Common myeloid progenitor, CD34-positive (primary cell): ENCODE measurements around the gene RSPO1.

ENCODE experiments used
- CTCF ChIA-PET: fragments of 350-600 bp; sonication (Branson Sonifier 250); formaldehyde crosslinking; loops from one replicate; lab custom pipeline; 2021; ENCODE audit warnings: antibody characterized with exemption; lab: Charles Lee
- POLR2A ChIA-PET: fragments of 350-600 bp; sonication (Branson Sonifier 250); formaldehyde crosslinking; loops from one replicate; lab custom pipeline; 2021; ENCODE audit warnings: antibody characterized with exemption; lab: Charles Lee
- DNase-seq, 3 donors: peaks; one replicate each; pipeline versions ENCODE4 v3.0.0 to v3.0.0-alpha.2; 2013
- H3K27ac ChIP-seq, 2 experiments: 1 replicate in 1 of 2; 2 replicates in 1 of 2; pipeline ENCODE4 v1.7.0; 2013; ENCODE audit warnings: inconsistent platforms in 2 of 2, low read length in 2 of 2, mild to moderate bottlenecking in 2 of 2, low read depth in 1 of 2, moderate library complexity in 1 of 2; ENCODE audit not compliant: severe bottlenecking in 2 of 2, insufficient read depth in 1 of 2, poor library complexity in 1 of 2
- H3K27me3 ChIP-seq, 5 experiments: replicated peaks in 2 of 5; 1 replicate in 3 of 5; 2 replicates in 2 of 5; pipeline versions ENCODE4 v1.6.1 to v1.7.0; 2013; ENCODE audit warnings: low read length in 4 of 5, mild to moderate bottlenecking in 2 of 5, moderate library complexity in 2 of 5, inconsistent platforms in 1 of 5; ENCODE audit not compliant: insufficient read depth in 5 of 5, control insufficient read depth in 4 of 5
- H3K36me3 ChIP-seq, 4 experiments: 1 replicate in 2 of 4; 2 replicates in 2 of 4; pipeline versions ENCODE4 v1.6.1 to v1.7.0; 2013; ENCODE audit warnings: low read length in 3 of 4, control low read depth in 1 of 4, mild to moderate bottlenecking in 1 of 4; ENCODE audit not compliant: control insufficient read depth in 4 of 4, insufficient read depth in 4 of 4
- H3K4me1 ChIP-seq, 4 experiments: 1 replicate in 3 of 4; 2 replicates in 1 of 4; pipeline versions ENCODE4 v1.6.1 to v1.7.1; 2013; ENCODE audit warnings: low read length in 3 of 4, mild to moderate bottlenecking in 3 of 4, control low read depth in 1 of 4, inconsistent platforms in 1 of 4, moderate library complexity in 1 of 4; ENCODE audit not compliant: control insufficient read depth in 4 of 4, insufficient read depth in 4 of 4; ENCODE audit errors: control extremely low read depth in 1 of 4
- H3K4me3 ChIP-seq, 7 experiments: 1 replicate in 4 of 7; 2 replicates in 3 of 7; pipeline versions ENCODE4 v1.5.1 to v1.7.0; 2013; ENCODE audit warnings: mild to moderate bottlenecking in 7 of 7, low read length in 6 of 7, moderate library complexity in 6 of 7, inconsistent platforms in 2 of 7, low read depth in 2 of 7, control low read depth in 1 of 7; ENCODE audit not compliant: insufficient read depth in 4 of 7, control insufficient read depth in 1 of 7; ENCODE audit errors: extremely low read depth in 1 of 7
- H3K9me3 ChIP-seq, 5 experiments: 1 replicate in 4 of 5; 2 replicates in 1 of 5; pipeline versions ENCODE4 v1.6.1 to v1.7.1; 2013; ENCODE audit warnings: low read length in 4 of 5, mild to moderate bottlenecking in 2 of 5, inconsistent platforms in 1 of 5, low read depth in 1 of 5, moderate library complexity in 1 of 5; ENCODE audit not compliant: control insufficient read depth in 4 of 5, insufficient read depth in 2 of 5; ENCODE audit errors: control extremely low read depth in 1 of 5
- WGBS: methylation state at CpG from one replicate; pipeline ENCODE4 v1.1.5; 2013; ENCODE audit not compliant: insufficient coverage; 5-methylcytosine and 5-hydroxymethylcytosine counted together

RSPO1 gene

DNA sequence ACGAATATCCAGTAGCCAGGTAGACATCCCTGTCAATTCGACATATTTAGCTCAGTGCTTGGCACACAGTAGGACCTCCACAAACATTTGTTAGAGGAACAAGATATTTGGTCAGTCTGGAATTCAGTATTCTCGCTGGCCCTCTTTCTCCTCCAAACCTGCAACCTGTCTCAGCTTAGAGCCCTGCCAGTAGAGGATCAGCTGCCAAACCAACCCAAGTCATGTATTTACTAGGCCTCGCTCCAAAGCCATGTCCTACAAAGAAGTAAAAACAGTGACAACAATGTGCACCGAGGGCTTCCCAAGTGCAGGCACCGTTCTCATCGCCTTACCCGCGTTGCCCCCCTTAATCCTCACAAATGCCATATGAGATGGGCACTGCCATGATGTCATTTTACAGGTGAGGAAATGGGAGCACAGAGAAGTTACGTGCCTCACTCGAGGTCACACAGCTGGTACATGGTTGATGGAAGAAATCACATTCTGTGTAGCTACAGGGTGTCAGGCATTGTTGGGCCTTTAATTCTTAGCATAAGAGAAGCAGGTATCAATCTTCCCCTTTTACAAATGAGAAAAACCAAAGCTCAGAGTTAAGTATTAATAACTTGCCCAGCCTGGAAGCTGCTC, 31.7 kb upstream of the RSPO1 start:
- Histone ChIP-seq H3K27ac (no peak overlapping the region), H3K36me3 (no peaks in the 10 kb centered on the region), H3K9me3 (no peaks in the 10 kb centered on the region), H3K27me3 (peaks cover 0 to 19% (median 4%) of the 10 kb centered on the region in 5 experiments), H3K4me3 (no peak overlapping the region), H3K4me1 (no peaks in the 10 kb centered on the region)
- ChIA-PET CTCF (interaction anchor here (1.0 to 1.3 kb wide), 2 partner anchors 9 to 65 kb away, joined by 3 to 4 read pairs; no protein-coding TSS in a partner anchor), POLR2A (no interaction called here)
- 97% methylated on average over 9 of the region's 11 CpGs for WGBS
- DNase-seq, result no peak

DNA sequence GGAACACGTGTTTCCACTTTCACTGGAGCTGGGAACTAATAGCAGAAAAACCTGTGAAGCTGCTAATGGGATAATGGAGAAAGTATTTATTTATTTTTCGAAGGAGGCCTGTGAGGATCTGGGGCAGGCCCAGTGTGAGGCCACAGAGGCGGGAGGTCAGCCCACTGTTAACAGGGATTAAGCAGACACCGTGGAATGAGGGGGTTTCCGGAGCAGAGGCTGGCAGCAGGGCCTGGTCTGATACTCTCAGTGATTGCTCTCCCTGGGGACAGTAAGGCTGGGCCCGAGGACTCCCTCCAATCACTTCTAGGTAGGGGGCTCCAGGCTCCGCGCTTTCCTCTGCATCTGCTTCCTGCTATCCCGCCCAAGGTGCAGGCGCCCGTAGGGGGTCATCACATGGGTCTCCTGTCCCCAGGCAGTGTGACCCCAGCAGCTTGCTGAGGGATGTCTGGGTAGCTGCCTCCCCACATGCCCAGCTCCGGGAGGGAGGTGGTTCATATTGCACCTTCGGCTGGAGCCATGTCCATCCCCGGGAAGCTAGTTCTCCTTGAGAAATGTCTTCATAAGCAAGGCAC, 28.8 kb upstream of the RSPO1 start:
- H3K4me3 ChIP-seq, result no peak overlapping the region
- ChIA-PET CTCF (interaction anchor here (1.1 kb wide), 1 partner anchor 10 kb away, joined by 3 read pairs; no protein-coding TSS in a partner anchor), POLR2A (no interaction called here)
- H3K27me3 ChIP-seq, result peaks cover 0 to 9% (median 2%) of the 10 kb centered on the region in 5 experiments
- no peaks in the 10 kb centered on the region for H3K36me3 ChIP-seq
- WGBS, result 84% methylated on average over 14 of the region's 14 CpGs
- no peaks in the 10 kb centered on the region for H3K9me3 ChIP-seq
- H3K27ac ChIP-seq, result no peak overlapping the region
- no peaks in the 10 kb centered on the region for H3K4me1 ChIP-seq
- DNase-seq, result no peak

DNA sequence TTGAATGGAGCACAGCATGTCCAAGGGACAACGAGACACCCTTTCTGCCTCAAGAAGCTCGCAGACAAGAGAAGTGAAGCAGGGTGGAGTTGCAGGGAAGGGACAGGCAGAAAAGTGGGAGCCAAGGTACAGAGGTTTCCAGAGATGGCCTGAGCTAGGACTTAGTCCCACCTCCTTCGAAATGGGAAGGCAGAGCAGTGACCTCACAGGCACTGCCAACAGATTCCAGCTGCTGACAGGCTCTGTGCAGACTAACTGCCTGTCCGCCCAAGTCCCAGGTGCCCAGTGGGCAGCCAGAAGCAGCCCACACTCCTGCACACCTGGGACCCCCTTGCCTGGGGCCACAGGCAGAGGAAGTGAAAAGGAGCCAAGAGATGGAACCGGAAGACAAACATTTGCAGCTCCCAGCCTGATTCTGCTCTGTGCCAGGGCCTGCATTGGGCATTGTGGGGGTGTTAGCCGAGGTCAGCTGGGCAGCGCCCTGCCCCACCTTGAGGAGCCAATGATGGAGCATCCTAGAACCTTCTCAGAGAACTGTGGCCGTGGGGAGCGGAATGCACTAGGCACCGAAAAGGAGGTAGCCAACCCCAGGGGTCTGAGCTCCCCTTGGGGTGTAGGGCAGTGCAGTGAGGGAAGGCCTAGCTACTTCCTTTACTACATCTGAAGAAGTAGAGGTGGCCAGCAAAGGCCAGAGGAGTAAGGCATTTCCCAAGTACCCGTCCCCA, 27.5 kb upstream of the RSPO1 start:
- WGBS, result 97% methylated on average over 10 of the region's 11 CpGs
- POLR2A ChIA-PET, result no interaction called here
- Histone ChIP-seq H3K9me3 (no peaks in the 10 kb centered on the region), H3K36me3 (no peaks in the 10 kb centered on the region), H3K27me3 (peaks cover 0 to 5% (median 3%) of the 10 kb centered on the region in 5 experiments), H3K27ac (no peak overlapping the region), H3K4me1 (no peaks in the 10 kb centered on the region), H3K4me3 (no peak overlapping the region)
- CTCF ChIA-PET, result interaction anchor here (1.4 kb wide), 1 partner anchor 20 kb away, joined by 5 read pairs; no protein-coding TSS in a partner anchor
- no peak for DNase-seq

DNA sequence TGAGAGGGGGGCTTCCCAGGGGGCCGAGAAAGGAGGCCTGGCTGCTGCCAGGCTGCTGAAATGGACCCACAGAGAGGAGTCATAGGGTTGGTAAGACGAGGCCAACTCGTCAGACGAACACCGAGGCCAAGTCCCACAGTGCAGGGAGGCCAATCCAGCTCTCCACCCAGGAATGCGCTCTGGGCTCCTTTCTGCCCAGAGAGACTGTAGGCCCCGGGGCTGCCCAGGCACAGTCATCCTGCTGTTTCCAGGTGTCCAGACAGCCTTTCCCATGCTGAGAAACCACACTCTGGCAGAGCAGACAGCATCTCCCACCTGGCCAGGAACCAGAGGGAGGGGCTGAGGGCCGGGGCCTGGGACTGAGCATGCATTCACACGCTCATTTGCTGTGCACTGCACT, 26.7 kb upstream of the RSPO1 start:
- Histone ChIP-seq H3K4me1 (no peaks in the 10 kb centered on the region), H3K9me3 (no peaks in the 10 kb centered on the region), H3K27ac (no peak overlapping the region), H3K4me3 (no peak overlapping the region), H3K36me3 (no peaks in the 10 kb centered on the region), H3K27me3 (peaks cover 0 to 5% (median 3%) of the 10 kb centered on the region in 5 experiments)
- POLR2A ChIA-PET, result no interaction called here
- 93% methylated on average over 9 of the region's 9 CpGs for WGBS
- DNase-seq, result no peak
- CTCF ChIA-PET, result no interaction called here

DNA sequence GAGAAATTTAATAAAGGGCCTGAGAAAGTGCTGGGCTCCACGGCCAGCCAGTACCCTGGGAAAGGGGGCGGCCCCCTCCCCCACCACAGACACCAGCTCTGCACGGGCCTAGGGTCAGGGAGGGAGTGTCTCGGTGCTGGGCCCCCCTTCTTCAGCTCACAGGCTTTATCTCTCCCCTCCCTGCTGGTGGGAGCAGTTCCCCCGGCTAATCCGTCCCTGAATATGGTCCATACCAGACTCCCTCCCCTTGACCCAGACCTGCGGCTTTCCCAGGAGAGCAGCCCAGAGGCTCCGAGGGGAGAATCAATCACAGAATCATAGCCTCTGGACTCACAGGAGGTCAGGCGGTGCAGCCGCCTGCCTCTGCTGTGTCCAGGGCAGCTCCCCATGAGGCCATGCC, 26.0 kb upstream of the RSPO1 start:
- 77% methylated on average over 8 of the region's 10 CpGs for WGBS
- Histone ChIP-seq H3K27ac (no peak overlapping the region), H3K27me3 (peaks cover 0 to 5% (median 3%) of the 10 kb centered on the region in 5 experiments), H3K4me1 (no peaks in the 10 kb centered on the region), H3K9me3 (no peaks in the 10 kb centered on the region), H3K4me3 (no peak overlapping the region), H3K36me3 (no peaks in the 10 kb centered on the region)
- ChIA-PET POLR2A (no interaction called here), CTCF (no interaction called here)
- no peak for DNase-seq

DNA sequence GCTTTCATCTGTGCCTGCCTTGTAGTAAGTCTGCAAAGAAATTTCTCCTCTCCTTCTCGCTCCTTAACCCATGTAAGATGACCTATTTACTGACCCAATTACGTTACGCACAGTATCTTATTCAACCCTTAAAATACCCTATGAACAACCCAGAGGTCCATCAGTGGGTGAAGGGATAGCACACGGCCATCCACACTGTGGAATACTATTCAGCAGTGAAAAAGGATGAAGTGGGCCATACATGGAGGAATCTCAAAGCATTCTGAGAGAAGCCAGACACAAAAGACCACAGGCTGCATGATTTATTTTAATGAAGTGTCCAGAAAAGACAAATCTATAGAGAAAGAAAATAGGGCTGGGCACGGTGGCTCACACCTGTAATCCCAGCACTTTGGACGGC, 23.8 kb upstream of the RSPO1 start:
- ChIA-PET POLR2A (no interaction called here), CTCF (no interaction called here)
- Histone ChIP-seq H3K9me3 (no peaks in the 10 kb centered on the region), H3K4me3 (no peak overlapping the region), H3K36me3 (no peaks in the 10 kb centered on the region), H3K4me1 (no peaks in the 10 kb centered on the region), H3K27ac (no peak overlapping the region), H3K27me3 (peaks cover 0 to 5% (median 3%) of the 10 kb centered on the region in 5 experiments)
- no peak for DNase-seq
- 89% methylated on average over 4 of the region's 6 CpGs for WGBS
